HUES64 (cell line): ENCODE results near the gene BSG.

Source experiments
- H3K27ac ChIP-seq: 2 replicates; pipeline ENCODE4 v1.7.0; 2013; ENCODE audit warnings: low read depth, low read length, inconsistent platforms
- H3K27me3 ChIP-seq: 2 replicates; pipeline ENCODE4 v1.6.1; 2013; ENCODE audit warnings: mild to moderate bottlenecking, low read length; ENCODE audit not compliant: insufficient read depth
- H3K36me3 ChIP-seq: 2 replicates; pipeline ENCODE4 v1.6.1; 2013; ENCODE audit warnings: mild to moderate bottlenecking, low read length; ENCODE audit not compliant: insufficient read depth
- H3K4me1 ChIP-seq: 2 replicates; pipeline ENCODE4 v1.6.1; 2013; ENCODE audit warnings: mild to moderate bottlenecking, low read length, moderate library complexity; ENCODE audit not compliant: insufficient read depth
- H3K4me3 ChIP-seq: 2 replicates; pipeline ENCODE4 v1.5.1; 2013; ENCODE audit warnings: mild to moderate bottlenecking, low read length, moderate library complexity
- H3K9ac ChIP-seq: 2 replicates; pipeline ENCODE4 v1.6.1; 2013; ENCODE audit warnings: mild to moderate bottlenecking, low read depth, low read length
- H3K9me3 ChIP-seq: 2 replicates; pipeline ENCODE4 v1.6.1; 2013; ENCODE audit warnings: low read depth, low read length; ENCODE audit not compliant: insufficient read depth
- WGBS: fragments of 150-250, 120-280 bp; methylation state at CpG from one replicate; pipeline ENCODE4 v1.1.7; 2013; ENCODE audit warnings: missing lambda C conversion rate; 5-methylcytosine and 5-hydroxymethylcytosine counted together

BSG gene

DNA sequence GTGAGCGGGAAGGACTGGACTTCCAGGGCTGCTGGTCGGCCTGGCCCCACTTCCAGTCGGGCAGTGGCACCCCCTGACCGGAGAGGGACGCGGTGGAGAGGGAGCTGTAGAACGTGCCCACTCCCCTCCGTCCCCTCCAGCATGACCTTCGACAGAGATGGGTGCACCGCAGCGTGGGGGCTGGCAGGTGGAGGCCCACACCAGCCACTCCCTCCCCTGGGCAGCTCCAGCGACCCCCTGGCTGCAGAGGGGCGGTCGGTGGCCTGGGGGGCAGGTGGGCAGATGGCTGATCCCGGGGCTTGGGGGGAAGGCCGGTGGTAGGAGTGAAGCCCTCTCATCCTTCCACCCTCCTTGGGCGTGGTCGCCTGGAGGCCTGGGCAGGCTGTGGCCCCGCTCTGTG is 19.7 kb downstream of the BSG start:
- H3K4me1 ChIP-seq: no peaks in the 10 kb centered on the region
- no peaks in the 10 kb centered on the region for H3K36me3 ChIP-seq
- no peak overlapping the region for H3K4me3 ChIP-seq
- 87% methylated on average over 15 of the region's 19 CpGs for WGBS
- no peak overlapping the region for H3K9ac ChIP-seq
- no peaks in the 10 kb centered on the region for H3K9me3 ChIP-seq
- no peak overlapping the region for H3K27ac ChIP-seq
- peaks cover 56% of the 10 kb centered on the region for H3K27me3 ChIP-seq

DNA sequence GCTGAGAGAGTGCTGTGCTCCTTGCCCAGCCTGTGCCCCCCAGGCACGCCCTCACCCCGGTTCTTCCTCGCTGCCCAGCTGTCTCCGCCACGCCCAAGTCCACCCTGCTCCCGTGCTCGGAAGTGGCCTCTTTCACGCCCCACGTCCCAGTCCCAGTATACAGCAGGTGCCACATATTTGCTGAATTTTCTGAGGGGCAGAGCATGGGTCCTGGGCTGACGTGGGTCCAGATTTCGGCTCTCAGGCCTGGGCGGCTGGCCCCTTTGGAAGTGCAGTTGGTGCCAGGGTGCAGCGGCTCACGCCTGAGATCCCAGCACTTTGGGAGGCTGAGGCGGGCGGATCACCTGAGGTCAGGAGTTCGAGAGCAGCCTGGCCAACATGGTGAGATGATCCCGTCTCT is 20.7 kb downstream of the BSG start:
- WGBS: 90% methylated on average over 18 of the region's 18 CpGs
- Histone ChIP-seq H3K36me3 (no peaks in the 10 kb centered on the region), H3K27me3 (peaks cover 52% of the 10 kb centered on the region)

DNA sequence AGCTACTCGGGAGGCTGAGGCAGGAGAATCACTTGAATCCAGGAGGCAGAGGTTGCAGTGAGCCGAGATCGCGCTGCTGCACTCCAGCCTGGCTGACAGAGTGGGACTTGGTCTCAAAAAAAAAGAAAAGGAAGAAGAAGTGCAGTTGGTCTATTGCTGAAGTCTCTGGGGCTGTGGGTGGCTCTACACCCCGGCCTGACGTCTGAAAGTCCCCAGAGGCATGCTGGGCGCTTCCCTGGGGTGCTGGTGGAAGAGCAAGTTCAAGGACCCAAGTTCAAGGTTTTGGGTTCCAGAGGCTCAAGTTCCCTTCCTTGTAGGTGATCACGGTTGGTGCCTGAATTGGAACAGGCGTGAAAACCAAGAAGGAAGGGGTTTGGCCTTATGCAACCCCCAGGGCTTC is 21.1 kb downstream of the BSG start:
- Histone ChIP-seq H3K4me3 (no peak overlapping the region), H3K9ac (no peak overlapping the region), H3K9me3 (no peaks in the 10 kb centered on the region), H3K4me1 (no peaks in the 10 kb centered on the region), H3K27ac (no peak overlapping the region), H3K36me3 (no peaks in the 10 kb centered on the region), H3K27me3 (peaks cover 47% of the 10 kb centered on the region)
- 82% methylated on average over 9 of the region's 9 CpGs for WGBS

More for the DNA sequence above, 20.7 kb downstream of the BSG start:
- Histone ChIP-seq H3K9ac (no peak overlapping the region), H3K9me3 (no peaks in the 10 kb centered on the region), H3K4me1 (no peaks in the 10 kb centered on the region), H3K4me3 (no peak overlapping the region), H3K27ac (no peak overlapping the region)

DNA sequence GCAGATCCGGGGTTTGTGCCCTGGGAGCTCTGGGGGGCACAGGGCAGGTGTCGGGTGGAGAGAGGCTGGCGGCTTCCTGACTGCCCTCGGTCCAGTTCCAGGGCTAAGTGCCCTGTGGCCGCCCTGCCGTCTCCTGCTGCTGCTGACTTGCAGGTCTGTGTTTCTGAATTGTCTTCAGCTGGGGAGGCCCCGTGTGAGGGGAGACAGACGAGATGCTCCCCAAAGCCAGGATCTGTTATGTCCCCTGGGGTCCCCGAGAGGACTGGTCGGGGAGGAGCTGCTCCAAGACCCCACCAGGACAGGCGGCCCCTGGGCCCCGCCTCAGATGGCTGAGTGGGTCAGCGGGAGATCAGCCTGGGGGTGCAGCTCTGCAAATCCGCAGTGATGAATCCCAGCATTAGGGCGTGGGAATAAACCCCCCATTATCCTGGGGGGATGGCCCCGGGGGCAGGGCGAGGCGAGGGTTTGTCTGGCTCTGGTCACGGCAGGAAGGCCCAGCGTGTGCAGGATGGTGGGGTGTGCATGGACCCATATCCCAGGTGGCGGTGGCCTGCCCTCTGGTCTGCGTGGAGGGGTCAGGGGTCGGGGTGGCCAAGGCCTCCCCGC is 22.0 kb downstream of the BSG start:
- no peaks in the 10 kb centered on the region for H3K9me3 ChIP-seq
- WGBS: 91% methylated on average over 24 of the region's 24 CpGs
- no peaks in the 10 kb centered on the region for H3K36me3 ChIP-seq
- H3K27me3 ChIP-seq: peaks cover 39% of the 10 kb centered on the region
- no peak overlapping the region for H3K27ac ChIP-seq
- H3K9ac ChIP-seq: no peak overlapping the region
- no peak overlapping the region for H3K4me3 ChIP-seq
- H3K4me1 ChIP-seq: no peaks in the 10 kb centered on the region

DNA sequence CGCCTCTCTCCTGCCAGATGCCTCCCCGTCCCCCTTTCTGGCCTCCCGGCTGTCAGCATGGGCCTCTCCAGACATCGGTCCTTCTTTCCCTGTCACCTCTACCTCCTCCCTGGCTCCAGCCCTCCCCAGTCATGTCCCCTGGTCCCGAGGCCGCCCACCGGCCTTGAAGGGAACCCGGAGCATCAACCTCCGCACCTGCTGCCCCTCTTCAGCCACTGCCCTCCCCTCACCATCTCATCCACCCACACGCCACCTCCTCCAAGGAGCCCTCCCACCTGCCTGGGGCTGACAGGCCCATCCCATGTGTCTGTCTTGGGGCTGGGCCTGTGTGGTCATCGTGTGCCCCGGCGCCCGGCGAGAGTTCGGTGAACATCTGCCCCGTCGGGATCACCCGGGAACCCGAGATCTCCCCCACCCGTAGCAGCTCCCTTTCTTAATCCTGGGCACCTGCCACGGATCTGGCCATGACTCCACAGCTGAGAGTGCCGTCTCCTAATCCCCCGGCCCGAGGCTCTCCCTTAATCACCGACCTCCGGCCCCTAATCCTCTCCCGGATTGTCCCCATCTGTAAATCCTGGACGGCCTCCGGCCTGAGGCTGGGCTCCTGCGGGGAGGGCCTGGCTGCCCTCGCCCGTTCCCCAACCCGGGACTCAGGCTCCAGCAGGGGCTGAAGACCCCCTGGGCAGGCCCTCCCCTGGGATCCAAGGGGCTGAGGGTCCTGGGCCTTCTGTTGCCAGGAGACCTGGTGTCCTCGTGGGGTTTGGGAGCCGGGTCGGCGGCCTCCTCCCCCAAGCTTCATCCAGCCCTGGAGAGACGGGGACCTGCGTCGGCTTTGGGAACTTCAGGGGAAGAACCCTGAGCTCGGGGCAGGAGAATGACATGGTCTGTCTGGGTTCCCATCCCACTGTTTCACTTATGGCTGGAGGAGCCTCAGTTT is 23.2 kb downstream of the BSG start:
- H3K27ac ChIP-seq: no peak overlapping the region
- no peak overlapping the region for H3K4me3 ChIP-seq
- no peak overlapping the region for H3K9ac ChIP-seq
- no peaks in the 10 kb centered on the region for H3K9me3 ChIP-seq
- whole genome bisulfite sequencing: 82% methylated on average over 42 of the region's 42 CpGs
- no peaks in the 10 kb centered on the region for H3K4me1 ChIP-seq
- H3K36me3 ChIP-seq: no peaks in the 10 kb centered on the region
- H3K27me3 ChIP-seq: peaks cover 32% of the 10 kb centered on the region

- no peaks in the 10 kb centered on the region for H3K9me3 ChIP-seq
- no peaks in the 10 kb centered on the region for H3K36me3 ChIP-seq
- no peaks in the 10 kb centered on the region for H3K4me1 ChIP-seq
- no peak overlapping the region for H3K9ac ChIP-seq
- WGBS: 92% methylated on average over 16 of the region's 16 CpGs
- H3K27ac ChIP-seq: no peak overlapping the region
- H3K4me3 ChIP-seq: no peak overlapping the region
- peaks cover 26% of the 10 kb centered on the region for H3K27me3 ChIP-seq
These were observed 23.9 kb downstream of the BSG start for GRCh38 chr19:596263-596655.

GRCh38 chr19:597406-598315 is 25.3 kb downstream of the BSG start:
- Histone ChIP-seq H3K27me3 (peaks cover 13% of the 10 kb centered on the region), H3K4me1 (no peaks in the 10 kb centered on the region), H3K9ac (no peak overlapping the region), H3K27ac (no peak overlapping the region), H3K4me3 (no peak overlapping the region), H3K9me3 (no peaks in the 10 kb centered on the region), H3K36me3 (no peaks in the 10 kb centered on the region)
- 88% methylated on average over 18 of the region's 18 CpGs for WGBS

GRCh38 chr19:601310-601709 is 28.9 kb downstream of the BSG start:
- Histone ChIP-seq H3K36me3 (no peaks in the 10 kb centered on the region), H3K4me1 (no peaks in the 10 kb centered on the region), H3K27me3 (no peaks in the 10 kb centered on the region; the same call in 1 of the 2 replicates), H3K4me3 (no peak overlapping the region), H3K9me3 (no peaks in the 10 kb centered on the region), H3K9ac (no peak overlapping the region), H3K27ac (no peak overlapping the region)
- 90% methylated on average over 28 of the region's 28 CpGs for WGBS

- no peaks in the 10 kb centered on the region for H3K9me3 ChIP-seq
- no peak overlapping the region for H3K9ac ChIP-seq
- H3K27ac ChIP-seq: no peak overlapping the region
- no peaks in the 10 kb centered on the region; the same call in 1 of the 2 replicates for H3K27me3 ChIP-seq
- no peaks in the 10 kb centered on the region for H3K4me1 ChIP-seq
- H3K36me3 ChIP-seq: no peaks in the 10 kb centered on the region
- no peak overlapping the region for H3K4me3 ChIP-seq
- WGBS: 90% methylated on average over 25 of the region's 25 CpGs
These were observed 29.4 kb downstream of the BSG start for GRCh38 chr19:601790-602189.

DNA sequence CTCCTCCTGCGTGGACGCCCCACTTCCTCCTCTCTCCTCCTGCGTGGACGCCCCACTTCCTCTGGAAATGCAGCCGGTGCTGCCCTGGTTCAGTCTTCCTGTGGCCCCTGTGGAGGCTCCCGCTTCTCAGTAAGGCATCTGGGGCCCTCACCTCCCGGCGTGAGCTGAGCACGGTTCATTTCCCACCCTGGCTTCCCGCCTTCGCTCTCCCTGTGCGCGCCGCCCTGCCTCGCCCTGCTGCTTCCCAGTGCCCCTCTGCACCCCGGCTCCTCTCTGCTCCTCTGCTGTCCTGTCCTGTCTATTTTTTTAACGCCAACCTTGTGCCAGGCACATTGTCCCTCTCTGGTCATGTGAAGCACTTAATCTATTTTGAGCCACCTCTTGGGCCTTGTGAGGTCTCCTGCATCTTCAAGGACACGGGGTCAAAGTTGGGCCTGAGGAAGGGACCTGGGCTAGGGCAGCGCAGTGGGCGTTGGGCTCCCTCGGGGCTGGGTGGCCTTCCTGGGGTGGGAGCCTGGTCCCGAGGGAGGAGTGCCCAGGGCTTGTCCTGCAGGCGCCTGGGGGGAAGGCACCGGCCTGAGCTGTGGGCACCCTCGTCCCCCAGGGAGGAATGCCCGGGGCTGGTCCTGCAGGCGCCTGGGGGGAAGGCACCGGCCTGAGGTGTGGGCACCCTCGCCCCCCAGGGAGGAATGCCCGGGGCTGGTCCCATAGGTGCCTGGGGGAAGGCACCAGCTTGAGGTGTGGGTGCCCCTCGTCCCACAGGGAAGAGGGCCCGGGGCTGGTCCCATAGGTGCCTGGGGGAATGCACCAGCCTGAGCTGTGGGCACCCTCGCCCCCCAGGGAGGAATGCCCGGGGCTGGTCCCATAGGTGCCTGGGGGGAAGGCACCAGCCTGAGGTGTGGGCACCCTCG is 30.2 kb downstream of the BSG start:
- Histone ChIP-seq H3K4me3 (no peak overlapping the region), H3K27ac (no peak overlapping the region), H3K36me3 (no peaks in the 10 kb centered on the region), H3K9ac (no peak overlapping the region), H3K4me1 (no peaks in the 10 kb centered on the region), H3K9me3 (no peaks in the 10 kb centered on the region), H3K27me3 (no peaks in the 10 kb centered on the region)
- WGBS: 88% methylated on average over 35 of the region's 35 CpGs
